Natural killer cell (primary cell): Measurements from ENCODE around the gene CEACAM3. TPM values are rescaled to one million over a fixed set of nuclear protein-coding genes. Genes with fewer than 3 reads are reported as not detected.
"Not testable (repeated sequence)": the region's sequence is repeated elsewhere in the genome, so short reads cannot be mapped to it uniquely, and the experiment has no call there.

Experiments used
- ATAC-seq, 3 donors: fragments of 150-1000 bp in 2 of 3; fragments of 200-7000 bp in 1 of 3; cut with Tn5 transposase; 1 replicate in 1 of 3; 2 replicates in 2 of 3; pipeline ENCODE4 v1.10.0; 2021; ENCODE audit warnings: mild to moderate bottlenecking in 2 of 3, moderate library complexity in 2 of 3
- DNase-seq, 2 donors: peaks; one replicate each; pipeline versions ENCODE4 v3.0.0 to v3.0.0-alpha.2; 2013 to 2021; ENCODE audit warnings: mixed read lengths in 1 of 2
- H3K27ac ChIP-seq: one replicate; pipeline ENCODE4 v1.5.1; 2013; ENCODE audit warnings: mild to moderate bottlenecking, low read length
- H3K27me3 ChIP-seq: one replicate; pipeline ENCODE4 v1.6.1; 2013; ENCODE audit warnings: low read length; ENCODE audit not compliant: control insufficient read depth, insufficient read depth
- H3K36me3 ChIP-seq: one replicate; pipeline ENCODE4 v1.6.1; 2013; ENCODE audit warnings: low read length; ENCODE audit not compliant: control insufficient read depth, insufficient read depth
- H3K4me1 ChIP-seq: one replicate; pipeline ENCODE4 v1.6.1; 2013; ENCODE audit warnings: low read length; ENCODE audit not compliant: control insufficient read depth, insufficient read depth
- H3K4me3 ChIP-seq: one replicate; pipeline ENCODE4 v1.5.1; 2013; ENCODE audit warnings: low read length
- H3K9me3 ChIP-seq: one replicate; pipeline ENCODE4 v1.6.1; 2013; ENCODE audit warnings: low read length; ENCODE audit not compliant: control insufficient read depth, insufficient read depth
- H3K27ac Mint-ChIP-seq, 2 donors: one replicate each; pipeline ENCODE4 v1.8.0; 2022; ENCODE audit warnings: mild to moderate bottlenecking in 2 of 2, mixed read lengths in 2 of 2, moderate library complexity in 1 of 2
- H3K27me3 Mint-ChIP-seq, 2 donors: one replicate each; pipeline ENCODE4 v1.8.0; 2022; ENCODE audit warnings: low read depth in 2 of 2, mixed read lengths in 2 of 2
- H3K36me3 Mint-ChIP-seq: one replicate; pipeline ENCODE4 v1.8.0; 2022; ENCODE audit warnings: mixed read lengths
- H3K4me1 Mint-ChIP-seq, 2 donors: one replicate each; pipeline ENCODE4 v1.8.0; 2022; ENCODE audit warnings: mixed read lengths in 2 of 2
- H3K4me3 Mint-ChIP-seq: one replicate; pipeline ENCODE4 v1.8.0; 2022; ENCODE audit warnings: mild to moderate bottlenecking, moderate library complexity, mixed read lengths
- H3K9me3 Mint-ChIP-seq, 2 donors: one replicate each; pipeline ENCODE4 v1.8.0; 2022; ENCODE audit warnings: mixed read lengths in 2 of 2
- whole genome bisulfite sequencing: methylation state at CpG from one replicate; pipeline ENCODE4 v1.1.7; 2013; ENCODE audit warnings: missing lambda C conversion rate; ENCODE audit not compliant: insufficient coverage; 5-methylcytosine and 5-hydroxymethylcytosine counted together
- intact Hi-C: fragments of 100-400 bp; cut with micrococcal nuclease; formaldehyde crosslinking; loops from one replicate; pipeline ENCODE4 v1.14.2; 2022
- total RNA-seq, 4 donors: library from RNA; stranded (reverse); fragments of 120-200 nt in 1 of 4; gene quantifications; one replicate each; pipeline versions ENCODE4 v1.2.3 to v1.2.4, GENCODE V29; 2013 to 2022
- TF ChIP-seq, protein P1 (sequence below): fragments of 200-600 bp; IDR thresholded peaks from one replicate; pipeline ENCODE4 v1.8.0; 2022; ENCODE audit warnings: antibody characterized with exemption

Gene CEACAM3
- total RNA-seq, 3 donors from 2014 or later (not counting 1 experiment from before 2014, with no cell fraction given) = 1.3 to 1.7 TPM; not detected in 1

- Mint-ChIP-seq H3K36me3 (no peaks in the 10 kb centered on the region), H3K4me1 (peaks cover 3 to 4% of the 10 kb centered on the region in 2 donors), H3K27me3 (peaks cover 34 to 54% of the 10 kb centered on the region in 2 donors), H3K9me3 (no peaks in the 10 kb centered on the region), H3K4me3 (no peak overlapping the region), H3K27ac (no peak overlapping the region)
- H3K4me1 ChIP-seq = no peaks in the 10 kb centered on the region
- no peaks in the 10 kb centered on the region for H3K9me3 ChIP-seq
- H3K4me3 ChIP-seq = no peak overlapping the region
- no peak overlapping the region for H3K27ac ChIP-seq
- 87% methylated on average over 9 of the region's 9 CpGs for WGBS
- H3K36me3 ChIP-seq = no peaks in the 10 kb centered on the region
- TF ChIP-seq, protein P1, sequence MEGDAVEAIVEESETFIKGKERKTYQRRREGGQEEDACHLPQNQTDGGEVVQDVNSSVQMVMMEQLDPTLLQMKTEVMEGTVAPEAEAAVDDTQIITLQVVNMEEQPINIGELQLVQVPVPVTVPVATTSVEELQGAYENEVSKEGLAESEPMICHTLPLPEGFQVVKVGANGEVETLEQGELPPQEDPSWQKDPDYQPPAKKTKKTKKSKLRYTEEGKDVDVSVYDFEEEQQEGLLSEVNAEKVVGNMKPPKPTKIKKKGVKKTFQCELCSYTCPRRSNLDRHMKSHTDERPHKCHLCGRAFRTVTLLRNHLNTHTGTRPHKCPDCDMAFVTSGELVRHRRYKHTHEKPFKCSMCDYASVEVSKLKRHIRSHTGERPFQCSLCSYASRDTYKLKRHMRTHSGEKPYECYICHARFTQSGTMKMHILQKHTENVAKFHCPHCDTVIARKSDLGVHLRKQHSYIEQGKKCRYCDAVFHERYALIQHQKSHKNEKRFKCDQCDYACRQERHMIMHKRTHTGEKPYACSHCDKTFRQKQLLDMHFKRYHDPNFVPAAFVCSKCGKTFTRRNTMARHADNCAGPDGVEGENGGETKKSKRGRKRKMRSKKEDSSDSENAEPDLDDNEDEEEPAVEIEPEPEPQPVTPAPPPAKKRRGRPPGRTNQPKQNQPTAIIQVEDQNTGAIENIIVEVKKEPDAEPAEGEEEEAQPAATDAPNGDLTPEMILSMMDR = no peak
- H3K27me3 ChIP-seq = no peaks in the 10 kb centered on the region
- ATAC-seq (no peak), DNase-seq (no peak)
- intact Hi-C loops = no loop called here
These were observed 37.5 kb upstream of the CEACAM3 start for GRCh38 chr19:41758846-41759245.

DNA sequence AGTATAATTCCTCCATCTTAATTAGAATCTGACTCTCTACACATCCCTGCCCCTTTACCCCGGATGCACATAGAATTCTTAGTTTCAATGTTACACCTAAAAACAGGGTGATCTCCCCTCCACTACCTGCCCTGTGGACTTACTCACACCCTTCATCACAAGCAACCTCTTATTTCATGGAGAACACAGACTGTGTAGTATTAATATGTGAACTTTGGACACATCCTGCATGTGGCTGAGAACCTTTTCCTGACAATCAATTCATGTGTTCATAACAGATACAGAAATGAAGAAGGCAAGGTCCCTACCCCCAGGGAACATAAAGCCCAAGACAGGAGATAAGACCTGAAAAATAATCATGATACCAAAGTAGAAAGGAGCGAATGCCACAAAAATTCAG is 29.3 kb upstream of the CEACAM3 start:
- Histone ChIP-seq H3K27ac (no peak overlapping the region), H3K9me3 (no peaks in the 10 kb centered on the region), H3K36me3 (no peaks in the 10 kb centered on the region), H3K27me3 (no peaks in the 10 kb centered on the region), H3K4me3 (no peak overlapping the region), H3K4me1 (no peaks in the 10 kb centered on the region)
- Mint-ChIP-seq H3K9me3 (no peaks in the 10 kb centered on the region), H3K36me3 (no peaks in the 10 kb centered on the region), H3K27ac (no peak overlapping the region), H3K4me3 (no peak overlapping the region), H3K4me1 (no peaks in the 10 kb centered on the region), H3K27me3 (peaks cover 17 to 33% of the 10 kb centered on the region in 2 donors)
- ATAC-seq = no peak
- TF ChIP-seq, protein P1 = no peak
- WGBS = 97% methylated on average over 2 of the region's 2 CpGs
- DNase-seq = no peak
- intact Hi-C loops = no loop called here

- ATAC-seq, H3K4me1 Mint-ChIP-seq, H3K4me3 Mint-ChIP-seq, H3K27me3 ChIP-seq, H3K4me3 ChIP-seq, H3K4me1 ChIP-seq, H3K36me3 ChIP-seq, H3K27ac Mint-ChIP-seq, intact Hi-C loops, H3K27ac ChIP-seq, H3K9me3 Mint-ChIP-seq, DNase-seq, H3K36me3 Mint-ChIP-seq, H3K9me3 ChIP-seq: not testable (repeated sequence)
- 100% methylated on average over 2 of the region's 5 CpGs for WGBS
- peaks cover 18 to 29% of the 10 kb centered on the region in 2 donors for H3K27me3 Mint-ChIP-seq
These were observed 28.3 kb upstream of the CEACAM3 start for GRCh38 chr19:41768105-41768504.

DNA sequence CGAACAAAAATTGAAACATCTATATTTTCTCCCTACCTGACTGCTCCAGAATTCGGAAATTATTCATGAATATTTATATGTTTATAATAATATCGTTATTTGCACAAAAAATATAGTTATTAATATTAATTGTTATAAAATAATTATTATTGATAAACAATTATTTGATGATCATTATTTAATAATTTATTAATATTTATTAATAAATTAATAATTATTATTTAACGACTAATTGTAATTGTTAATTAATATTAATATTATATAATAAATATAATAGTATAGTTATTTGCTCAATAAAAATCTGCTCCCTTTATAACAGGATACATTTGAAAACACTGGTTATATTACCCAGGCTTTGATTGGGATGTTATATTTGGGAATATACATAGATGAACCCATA is 26.8 kb upstream of the CEACAM3 start:
- no CpG with 5 or more reads among the region's 4 CpGs for WGBS
- Mint-ChIP-seq H3K27me3 (peaks cover 22 to 28% of the 10 kb centered on the region in 2 donors), H3K27ac (no peak overlapping the region), H3K4me3 (no peak overlapping the region), H3K4me1 (no peaks in the 10 kb centered on the region), H3K9me3 (no peaks in the 10 kb centered on the region), H3K36me3 (no peaks in the 10 kb centered on the region)
- no peaks in the 10 kb centered on the region for H3K9me3 ChIP-seq
- TF ChIP-seq, protein P1 = no peak
- no peak overlapping the region for H3K27ac ChIP-seq
- no peak overlapping the region for H3K4me3 ChIP-seq
- intact Hi-C loops = no loop called here
- ATAC-seq = no peak
- H3K36me3 ChIP-seq = no peaks in the 10 kb centered on the region
- H3K27me3 ChIP-seq = no peaks in the 10 kb centered on the region
- H3K4me1 ChIP-seq = peaks cover 3% of the 10 kb centered on the region
- DNase-seq = no peak
